ENCODE measurements around the gene HEATR3. TPM values are rescaled to one million over a fixed set of nuclear protein-coding genes. Genes with fewer than 3 reads are reported as not detected.
A peak's percentile ranks its signal among the peaks of the same experiment; 100 is the strongest.

HEATR3 gene
- total and polyA plus RNA-seq, 2 of the 8 experiments (the other 6 are each of a cell fraction or from before 2014, with no cell fraction given) = 13.0 to 29.2 TPM

DNA sequence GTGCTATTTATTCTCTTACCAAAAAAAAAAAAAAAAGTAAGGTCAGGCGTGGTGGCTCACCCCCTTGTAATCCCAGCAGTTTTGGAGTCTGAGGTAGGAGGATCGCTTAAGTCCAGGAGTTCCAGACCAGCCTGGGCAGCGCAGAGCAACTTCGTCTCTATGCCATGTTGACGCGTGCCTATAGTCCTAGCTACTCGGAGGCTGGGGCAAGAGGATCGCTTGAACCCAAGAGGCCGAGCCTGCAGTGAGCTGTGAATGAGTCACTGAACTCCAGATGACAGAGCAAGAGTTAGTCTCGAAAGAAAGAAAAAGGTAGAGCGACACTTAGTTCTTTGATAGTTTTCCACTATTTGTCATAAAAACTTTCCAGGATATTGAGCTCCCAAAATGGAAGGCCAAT, 86.0 kb downstream of the HEATR3 start:
- WGBS, 2 experiments (ENCODE audit: extremely low coverage in 1 of 2, insufficient coverage in 1 of 2, insufficient read length in 1 of 2, insufficient replicate concordance in 2 of 2, low coverage in 1 of 2, low lambda C conversion rate in 2 of 2, missing lambda C conversion rate in 1 of 2) = 95% methylated on average over 10 of the region's 11 CpGs; no CpG with 5 or more reads in 1 of the 2 experiments
- H3K79me2 ChIP-seq (ENCODE audit: control insufficient read depth in 1 of 2, insufficient read depth in 2 of 2, low read length in 2 of 2) = peaks cover 4 to 28% of the 10 kb centered on the region in 2 experiments; a peak in 3 of 4 replicates
- no peak overlapping the region for H3K56ac ChIP-seq (replicated peaks; ENCODE audit: insufficient read length, low read depth, low read length)
- peaks cover 10 to 14% of the 10 kb centered on the region in 2 experiments for H4K20me1 ChIP-seq (replicated peaks in 1 of 2; ENCODE audit: control insufficient read depth in 1 of 2, insufficient read depth in 2 of 2, low read length in 2 of 2)
- no peak overlapping the region for H2BK15ac ChIP-seq (ENCODE audit: low read length)
- peaks cover 14% of the 10 kb centered on the region for H3K23me2 ChIP-seq (ENCODE audit: low read depth, low read length)
- no peak overlapping the region for H4K8ac ChIP-seq (ENCODE audit: extremely low read depth, insufficient read depth, low read length)
- H4K5ac ChIP-seq (ENCODE audit: insufficient read length, low read depth, low read length) = no peak overlapping the region
- CTCF ChIA-PET (ENCODE audit: partially characterized antibody) = interaction anchor here (0.9 to 1.2 kb wide), 4 partner anchors 16 to 127 kb away, joined by 3 to 4 read pairs (median 4); partner anchors contain the start of genes CNEP1R1 and HEATR3
- no peaks in the 10 kb centered on the region for H3K9me3 ChIP-seq (ENCODE audit: insufficient read depth in 2 of 2, low read depth in 1 of 2, low read length in 1 of 2)
- POLR2A ChIA-PET (ENCODE audit: partially characterized antibody) = interaction anchor here (0.5 to 1.1 kb wide), 7 partner anchors 8 to 184 kb away, joined by 3 to 6 read pairs (median 3); no protein-coding TSS in a partner anchor
- no peak for DNase-seq (ENCODE audit: low read depth in 1 of 2, low spot score in 2 of 2)
- FAIRE-seq = no peak
- H3K79me1 ChIP-seq (ENCODE audit: low read depth, low read length) = peaks cover 8% of the 10 kb centered on the region
- no peak overlapping the region for H2BK20ac ChIP-seq (ENCODE audit: low read length)
- H3K4ac ChIP-seq (replicated peaks; ENCODE audit: insufficient read length, low read depth, low read length) = no peak overlapping the region
- peak overlapping the region in 2 of 4 experiments; percentile 86 to 99; a peak in 4 of 8 replicates for H3K4me3 ChIP-seq (ENCODE audit: extremely low read depth in 1 of 4, insufficient read depth in 2 of 4, low read depth in 3 of 4, low read length in 4 of 4)
- H4K91ac ChIP-seq (replicated peaks; ENCODE audit: insufficient read length, low read length) = no peak overlapping the region
- H2BK120ac ChIP-seq (replicated peaks; ENCODE audit: low read depth, low read length) = no peak overlapping the region
- H3K27ac ChIP-seq (ENCODE audit: low read depth, low read length) = no peak overlapping the region
- no peaks in the 10 kb centered on the region for H3K36me3 ChIP-seq (ENCODE audit: control insufficient read depth in 2 of 4, insufficient read depth in 4 of 4, low read length in 3 of 4)
- no peak overlapping the region for H3K23ac ChIP-seq (ENCODE audit: insufficient read length)
- H2BK5ac ChIP-seq (ENCODE audit: low read depth, low read length) = no peak overlapping the region
- H2BK12ac ChIP-seq (ENCODE audit: low read depth, low read length) = no peak overlapping the region
- H2AFZ ChIP-seq (ENCODE audit: low read length) = peak overlapping the region; percentile 97; the same call in 1 of the 2 replicates
- no peak overlapping the region for H3K18ac ChIP-seq (ENCODE audit: extremely low read depth, low read length)
- H3K9ac ChIP-seq (replicated peaks in 1 of 4; ENCODE audit: extremely low read depth in 1 of 4, low read depth in 3 of 4, low read length in 3 of 4) = no peak overlapping the region
- peak overlapping the region; percentile 83 to 90; a peak in 2 of 4 replicates for H3K4me2 ChIP-seq (ENCODE audit: insufficient read depth in 1 of 2, low read depth in 2 of 2, low read length in 2 of 2)
- H3K14ac ChIP-seq (ENCODE audit: insufficient read length) = no peak overlapping the region
- no peaks in the 10 kb centered on the region for H3K27me3 ChIP-seq (replicated peaks in 1 of 4; ENCODE audit: control insufficient read depth in 3 of 4, extremely low read depth in 1 of 4, insufficient read depth in 3 of 4, low read length in 3 of 4)
- no peak overlapping the region for H2AK5ac ChIP-seq (ENCODE audit: low read depth, low read length)
- peaks cover 0 to 9% (median 7%) of the 10 kb centered on the region in 4 experiments; a peak in 5 of 7 replicates for H3K4me1 ChIP-seq (replicated peaks in 1 of 4; ENCODE audit: control insufficient read depth in 3 of 4, insufficient read depth in 4 of 4, low read length in 3 of 4)
- TF ChIP-seq, protein P1, sequence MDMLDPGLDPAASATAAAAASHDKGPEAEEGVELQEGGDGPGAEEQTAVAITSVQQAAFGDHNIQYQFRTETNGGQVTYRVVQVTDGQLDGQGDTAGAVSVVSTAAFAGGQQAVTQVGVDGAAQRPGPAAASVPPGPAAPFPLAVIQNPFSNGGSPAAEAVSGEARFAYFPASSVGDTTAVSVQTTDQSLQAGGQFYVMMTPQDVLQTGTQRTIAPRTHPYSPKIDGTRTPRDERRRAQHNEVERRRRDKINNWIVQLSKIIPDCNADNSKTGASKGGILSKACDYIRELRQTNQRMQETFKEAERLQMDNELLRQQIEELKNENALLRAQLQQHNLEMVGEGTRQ (IDR thresholded peaks at IDR 0.05; ENCODE audit: low read length) = no peak
- TF ChIP-seq SRF (IDR thresholded peaks at IDR 0.05; ENCODE audit: low read depth, low read length) (no peak), ZNF274 (IDR thresholded peaks at IDR 0.05; ENCODE audit: borderline replicate concordance, extremely low read depth, low read length) (no peak), RFX5 (IDR thresholded peaks at IDR 0.05; ENCODE audit: borderline replicate concordance, low read depth, low read length) (no peak), HDAC6 (IDR thresholded peaks at IDR 0.05; ENCODE audit: low read depth, low read length) (no peak), EZH2 (IDR thresholded peaks at IDR 0.05; ENCODE audit: low read depth, low read length, severe bottlenecking) (no peak), POLR2A (IDR thresholded peaks at IDR 0.05; ENCODE audit: control extremely low read depth in 1 of 2, low read depth in 2 of 2, low read length in 2 of 2) (no peak), SIX5 (IDR thresholded peaks at IDR 0.05; ENCODE audit: low read depth, low read length) (no peak), CREB1 (IDR thresholded peaks at IDR 0.05) (no peak), SP2 (IDR thresholded peaks at IDR 0.05; ENCODE audit: low read length) (no peak), RBBP5 (IDR thresholded peaks at IDR 0.05; ENCODE audit: borderline replicate concordance, low read depth, low read length) (no peak), BRCA1 (IDR thresholded peaks at IDR 0.05; ENCODE audit: low read depth, low read length) (no peak)
- TF ChIP-seq, protein P2, sequence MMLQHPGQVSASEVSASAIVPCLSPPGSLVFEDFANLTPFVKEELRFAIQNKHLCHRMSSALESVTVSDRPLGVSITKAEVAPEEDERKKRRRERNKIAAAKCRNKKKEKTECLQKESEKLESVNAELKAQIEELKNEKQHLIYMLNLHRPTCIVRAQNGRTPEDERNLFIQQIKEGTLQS (IDR thresholded peaks at IDR 0.05; ENCODE audit: insufficient read depth, low read depth, low read length) = no peak
